T-helper 2 cell treated with Interferon-gamma antibody and Interleukin-4, amounts not matched to agents 5 μg/mL and 100 μg/mL, for 36 hours (primary cell): ENCODE results near the gene SPATA31E1.
"Not testable (repeated sequence)": the region's sequence is repeated elsewhere in the genome, so short reads cannot be mapped to it uniquely, and the experiment has no call there.

ENCODE experiments used
- DNase-seq: peaks from one replicate; pipeline ENCODE4 v3.0.0; 2021; ENCODE audit warnings: low spot score
- H3K27ac Mint-ChIP-seq: one replicate; pipeline ENCODE4 v1.8.0; 2021; ENCODE audit warnings: mild to moderate bottlenecking, mixed read lengths
- H3K27me3 Mint-ChIP-seq: one replicate; pipeline ENCODE4 v1.8.0; 2021; ENCODE audit warnings: low read depth, mixed read lengths
- H3K36me3 Mint-ChIP-seq: one replicate; pipeline ENCODE4 v1.8.0; 2021; ENCODE audit warnings: low read depth, mixed read lengths
- H3K4me1 Mint-ChIP-seq: one replicate; pipeline ENCODE4 v1.8.0; 2021; ENCODE audit warnings: low read depth, mixed read lengths
- H3K4me3 Mint-ChIP-seq: one replicate; pipeline ENCODE4 v1.8.0; 2022; ENCODE audit warnings: mild to moderate bottlenecking, moderate library complexity, mixed read lengths
- H3K9me3 Mint-ChIP-seq: one replicate; pipeline ENCODE4 v1.8.0; 2021; ENCODE audit warnings: mixed read lengths

Gene SPATA31E1

GRCh38 chr9:87902371-87902770, 19.7 kb downstream of the SPATA31E1 start:
- H3K4me1 Mint-ChIP-seq, H3K4me3 Mint-ChIP-seq, DNase-seq, H3K27ac Mint-ChIP-seq, H3K36me3 Mint-ChIP-seq: not testable (repeated sequence)
- Mint-ChIP-seq H3K27me3 (peaks cover 23% of the 10 kb centered on the region), H3K9me3 (peaks cover 18% of the 10 kb centered on the region)

- DNase-seq, result no peak
- no peak overlapping the region for H3K27ac Mint-ChIP-seq
- H3K36me3 Mint-ChIP-seq, result no peaks in the 10 kb centered on the region
- peaks cover 18% of the 10 kb centered on the region for H3K27me3 Mint-ChIP-seq
- no peaks in the 10 kb centered on the region for H3K4me1 Mint-ChIP-seq
- no peak overlapping the region for H3K4me3 Mint-ChIP-seq
- no peaks in the 10 kb centered on the region for H3K9me3 Mint-ChIP-seq
Measured at GRCh38 chr9:87909310-87910041, 26.8 kb downstream of the SPATA31E1 start.

- H3K4me1 Mint-ChIP-seq, result no peaks in the 10 kb centered on the region
- H3K4me3 Mint-ChIP-seq, result no peak overlapping the region
- no peak for DNase-seq
- H3K9me3 Mint-ChIP-seq, result no peaks in the 10 kb centered on the region
- H3K36me3 Mint-ChIP-seq, result no peaks in the 10 kb centered on the region
- no peak overlapping the region for H3K27ac Mint-ChIP-seq
- H3K27me3 Mint-ChIP-seq, result peaks cover 16% of the 10 kb centered on the region
Measured at GRCh38 chr9:87910821-87911220, 28.1 kb downstream of the SPATA31E1 start.

GRCh38 chr9:87917662-87918061, 35.0 kb downstream of the SPATA31E1 start, which contains the start of gene SPATA31C1:
Gene SPATA31C1, plus strand, starts transcription at chr9:87917962.
- H3K4me1 Mint-ChIP-seq, H3K4me3 Mint-ChIP-seq, H3K27me3 Mint-ChIP-seq, H3K36me3 Mint-ChIP-seq, DNase-seq, H3K9me3 Mint-ChIP-seq, H3K27ac Mint-ChIP-seq: not testable (repeated sequence)

- H3K36me3 Mint-ChIP-seq, H3K27ac Mint-ChIP-seq: not testable (repeated sequence)
Measured at GRCh38 chr9:87919013-87919412, 36.3 kb downstream of the SPATA31E1 start.

GRCh38 chr9:87921561-87921960, 38.9 kb downstream of the SPATA31E1 start:
- not testable (repeated sequence) for H3K4me1 Mint-ChIP-seq, H3K36me3 Mint-ChIP-seq, H3K9me3 Mint-ChIP-seq, H3K4me3 Mint-ChIP-seq, H3K27me3 Mint-ChIP-seq, DNase-seq, H3K27ac Mint-ChIP-seq

More at GRCh38 chr9:87919013-87919412, 36.3 kb downstream of the SPATA31E1 start:
- H3K4me3 Mint-ChIP-seq, H3K9me3 Mint-ChIP-seq, H3K27me3 Mint-ChIP-seq, DNase-seq, H3K4me1 Mint-ChIP-seq: not testable (repeated sequence)

- H3K27ac Mint-ChIP-seq, result not testable (repeated sequence)
Measured at GRCh38 chr9:87923012-87923411, 40.3 kb downstream of the SPATA31E1 start.

GRCh38 chr9:87924851-87925250, 42.2 kb downstream of the SPATA31E1 start:
- not testable (repeated sequence) for H3K9me3 Mint-ChIP-seq, H3K27me3 Mint-ChIP-seq, H3K27ac Mint-ChIP-seq, H3K4me1 Mint-ChIP-seq, H3K4me3 Mint-ChIP-seq, H3K36me3 Mint-ChIP-seq, DNase-seq

More at GRCh38 chr9:87923012-87923411, 40.3 kb downstream of the SPATA31E1 start:
- not testable (repeated sequence) for H3K4me3 Mint-ChIP-seq, H3K36me3 Mint-ChIP-seq, H3K9me3 Mint-ChIP-seq, H3K27me3 Mint-ChIP-seq, H3K4me1 Mint-ChIP-seq
- DNase-seq, result peak; percentile 57

- not testable (repeated sequence) for DNase-seq, H3K9me3 Mint-ChIP-seq, H3K27ac Mint-ChIP-seq, H3K27me3 Mint-ChIP-seq, H3K36me3 Mint-ChIP-seq, H3K4me1 Mint-ChIP-seq, H3K4me3 Mint-ChIP-seq
Measured at GRCh38 chr9:87929152-87929551, 46.5 kb downstream of the SPATA31E1 start.

GRCh38 chr9:87934444-87934843, 51.8 kb downstream of the SPATA31E1 start:
- not testable (repeated sequence) for DNase-seq, H3K27ac Mint-ChIP-seq, H3K9me3 Mint-ChIP-seq, H3K27me3 Mint-ChIP-seq, H3K4me1 Mint-ChIP-seq, H3K4me3 Mint-ChIP-seq, H3K36me3 Mint-ChIP-seq

GRCh38 chr9:87937352-87937751, 54.7 kb downstream of the SPATA31E1 start:
- not testable (repeated sequence) for H3K4me3 Mint-ChIP-seq, H3K27me3 Mint-ChIP-seq

GRCh38 chr9:87937918-87938317, 55.2 kb downstream of the SPATA31E1 start:
- not testable (repeated sequence) for DNase-seq, H3K4me1 Mint-ChIP-seq, H3K36me3 Mint-ChIP-seq, H3K27ac Mint-ChIP-seq, H3K4me3 Mint-ChIP-seq, H3K9me3 Mint-ChIP-seq, H3K27me3 Mint-ChIP-seq

More at GRCh38 chr9:87937352-87937751, 54.7 kb downstream of the SPATA31E1 start:
- not testable (repeated sequence) for H3K4me1 Mint-ChIP-seq, H3K36me3 Mint-ChIP-seq, DNase-seq, H3K27ac Mint-ChIP-seq, H3K9me3 Mint-ChIP-seq

- DNase-seq, H3K4me1 Mint-ChIP-seq, H3K27ac Mint-ChIP-seq, H3K27me3 Mint-ChIP-seq, H3K36me3 Mint-ChIP-seq, H3K4me3 Mint-ChIP-seq, H3K9me3 Mint-ChIP-seq: not testable (repeated sequence)
Measured at GRCh38 chr9:87938336-87938735, 55.7 kb downstream of the SPATA31E1 start.
